ENCODE results near the gene HSD17B10. TPM values are rescaled to one million over a fixed set of nuclear protein-coding genes. Genes with fewer than 3 reads are reported as not detected.
"Not testable (repeated sequence)": the region's sequence is repeated elsewhere in the genome, so short reads cannot be mapped to it uniquely, and the experiment has no call there.

HSD17B10 gene
- polyA plus RNA-seq: 62.0 TPM
- long read RNA-seq, donor 1, transcript HSD17B10-201 (6 exons, 960 nt): major isoform, 8 of 8 reads
- long read RNA-seq, donor 1, partial matches to known transcripts: 0 of 8 reads
- long read RNA-seq, donor 1, other reads (novel, unspliced or antisense): 0 of 8 reads
- long read RNA-seq, donor 2, transcript HSD17B10-201 (6 exons, 960 nt): major isoform, 41 of 42 reads
- long read RNA-seq, donor 2, partial matches to known transcripts: 0 of 42 reads
- long read RNA-seq, donor 2, other reads (novel, unspliced or antisense): 0 of 42 reads
- long read RNA-seq, donor 3, transcript HSD17B10-201 (6 exons, 960 nt): major isoform, 38 of 57 reads
- long read RNA-seq, donor 3, partial matches to known transcripts: 19 of 57 reads
- long read RNA-seq, donor 3, other reads (novel, unspliced or antisense): 0 of 57 reads
- long read RNA-seq, donor 4, partial matches to known transcripts: 0 of 3 reads
- long read RNA-seq, donor 4, other reads (novel, unspliced or antisense): 0 of 3 reads
- long read RNA-seq, donor 5, transcript HSD17B10-201 (6 exons, 960 nt): major isoform, 14 of 16 reads
- long read RNA-seq, donor 5, partial matches to known transcripts: 0 of 16 reads
- long read RNA-seq, donor 5, other reads (novel, unspliced or antisense): 0 of 16 reads
- long read RNA-seq, donor 6, transcript HSD17B10-201 (6 exons, 960 nt): major isoform, 20 of 20 reads
- long read RNA-seq, donor 6, partial matches to known transcripts: 0 of 20 reads
- long read RNA-seq, donor 6, other reads (novel, unspliced or antisense): 0 of 20 reads
- long read RNA-seq, donor 7, transcript HSD17B10-201 (6 exons, 960 nt): major isoform, 21 of 21 reads
- long read RNA-seq, donor 7, partial matches to known transcripts: 0 of 21 reads
- long read RNA-seq, donor 7, other reads (novel, unspliced or antisense): 0 of 21 reads
- long read RNA-seq, donor 8, transcript HSD17B10-201 (6 exons, 960 nt): major isoform, 42 of 42 reads
- long read RNA-seq, donor 8, partial matches to known transcripts: 0 of 42 reads
- long read RNA-seq, donor 8, other reads (novel, unspliced or antisense): 0 of 42 reads
- long read RNA-seq, donor 9, transcript HSD17B10-201 (6 exons, 960 nt): major isoform, 29 of 31 reads
- long read RNA-seq, donor 9, partial matches to known transcripts: 0 of 31 reads
- long read RNA-seq, donor 9, other reads (novel, unspliced or antisense): 0 of 31 reads
- long read RNA-seq, donor 10, transcript HSD17B10-201 (6 exons, 960 nt): major isoform, 36 of 36 reads
- long read RNA-seq, donor 10, partial matches to known transcripts: 0 of 36 reads
- long read RNA-seq, donor 10, other reads (novel, unspliced or antisense): 0 of 36 reads
- long read RNA-seq, donor 11, transcript HSD17B10-201 (6 exons, 960 nt): major isoform, 23 of 23 reads
- long read RNA-seq, donor 11, partial matches to known transcripts: 0 of 23 reads
- long read RNA-seq, donor 11, other reads (novel, unspliced or antisense): 0 of 23 reads

DNA sequence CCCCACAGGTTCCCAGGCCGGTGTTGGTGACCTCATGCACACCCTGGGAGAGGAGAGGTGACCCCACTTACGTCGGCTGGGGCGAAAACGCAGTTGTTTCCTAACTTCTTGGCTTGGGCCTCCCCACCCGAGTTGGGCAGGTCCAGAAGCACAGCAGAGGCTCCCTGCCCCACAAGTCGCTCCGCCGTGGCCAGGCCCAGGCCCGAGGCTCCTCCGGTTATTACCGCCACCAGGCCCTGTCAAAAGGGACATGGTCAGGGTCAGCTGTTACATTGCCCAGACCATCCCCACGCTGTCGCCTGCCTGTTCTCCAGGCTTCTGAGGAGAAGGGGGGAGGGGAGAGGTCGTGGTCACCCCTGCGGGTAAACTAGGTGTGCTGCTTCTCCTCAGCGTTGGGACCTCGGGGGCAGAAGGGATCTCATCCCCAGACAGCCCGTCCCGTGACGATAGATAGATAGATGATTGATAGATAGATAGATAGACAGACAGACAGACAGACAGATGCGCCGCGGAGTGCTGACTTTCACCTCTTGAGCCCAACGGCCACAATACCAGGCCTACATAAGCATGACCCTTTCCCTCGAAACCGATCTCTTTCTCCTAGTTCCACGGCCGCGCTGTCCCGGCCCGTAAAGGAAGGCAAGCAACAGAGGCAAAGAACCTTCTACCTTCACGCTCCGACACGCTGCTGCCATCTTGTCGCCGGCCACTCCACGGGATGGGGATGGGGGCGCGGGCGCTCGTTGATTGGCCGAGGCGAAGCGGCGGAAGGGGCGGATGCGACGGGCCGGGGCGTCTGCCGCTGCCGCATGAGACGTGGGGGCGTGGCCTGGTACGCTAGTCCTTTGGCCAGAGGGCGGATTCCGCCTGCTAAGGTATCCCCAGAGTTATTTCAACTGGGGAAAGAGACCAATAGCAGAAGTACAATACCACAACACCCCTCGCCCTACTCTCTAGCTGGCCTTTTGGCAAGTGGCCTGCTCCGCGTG is at the start of gene HSD17B10:
Gene HSD17B10 (minus strand): TSS at position 720 of the 989 bp plus-strand sequence. CDS start 25 bp downstream, at position 695.
- Histone ChIP-seq H3K4me1 (ENCODE audit: control insufficient read depth, insufficient read depth, low read length) (no peaks in the 10 kb centered on the region), H3K27me3 (ENCODE audit: control insufficient read depth, insufficient read depth, low read length) (no peaks in the 10 kb centered on the region), H3K36me3 (ENCODE audit: control insufficient read depth, insufficient read depth, low read length) (peaks cover 13% of the 10 kb centered on the region), H3K27ac (ENCODE audit: low read length) (peak within 1 kb of the TSS; percentile 63), H3K9me3 (ENCODE audit: control insufficient read depth, low read depth, low read length) (no peaks in the 10 kb centered on the region), H3K4me3 (ENCODE audit: low read length) (peak within 1 kb of the TSS; percentile 82)
- peak; percentile 82 to 85 for DNase-seq
- WGBS (ENCODE audit: insufficient coverage, low lambda C conversion rate): no CpG with 5 or more reads among the region's 61 CpGs

DNA sequence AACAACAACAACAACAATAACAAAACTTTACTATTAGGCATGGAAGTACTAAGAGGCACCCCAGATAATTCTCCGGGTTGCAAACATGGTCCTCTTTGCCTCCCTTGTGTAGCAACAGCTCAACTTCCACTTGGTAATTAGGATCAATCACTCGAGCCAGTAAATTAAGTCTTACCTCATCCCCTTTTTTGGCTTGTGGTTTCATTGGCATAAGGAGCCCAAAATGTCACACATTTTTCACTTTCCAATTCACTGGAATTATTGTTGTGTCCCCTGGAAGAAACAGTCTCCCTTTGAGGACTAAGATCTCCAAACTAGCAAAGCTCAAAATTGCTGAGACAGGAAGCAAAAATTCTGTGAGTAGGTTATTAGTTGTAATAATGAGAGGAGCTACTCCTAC is 49.2 kb upstream of the HSD17B10 start:
- H3K36me3 ChIP-seq (ENCODE audit: control insufficient read depth, insufficient read depth, low read length): no peaks in the 10 kb centered on the region
- WGBS (ENCODE audit: insufficient coverage, low lambda C conversion rate): no CpG with 5 or more reads among the region's 2 CpGs
- no peak overlapping the region for H3K4me3 ChIP-seq (ENCODE audit: low read length)
- no peaks in the 10 kb centered on the region for H3K9me3 ChIP-seq (ENCODE audit: control insufficient read depth, low read depth, low read length)
- no peak overlapping the region for H3K27ac ChIP-seq (ENCODE audit: low read length)
- no peak for DNase-seq
- H3K4me1 ChIP-seq (ENCODE audit: control insufficient read depth, insufficient read depth, low read length): no peaks in the 10 kb centered on the region
- no peaks in the 10 kb centered on the region for H3K27me3 ChIP-seq (ENCODE audit: control insufficient read depth, insufficient read depth, low read length)

DNA sequence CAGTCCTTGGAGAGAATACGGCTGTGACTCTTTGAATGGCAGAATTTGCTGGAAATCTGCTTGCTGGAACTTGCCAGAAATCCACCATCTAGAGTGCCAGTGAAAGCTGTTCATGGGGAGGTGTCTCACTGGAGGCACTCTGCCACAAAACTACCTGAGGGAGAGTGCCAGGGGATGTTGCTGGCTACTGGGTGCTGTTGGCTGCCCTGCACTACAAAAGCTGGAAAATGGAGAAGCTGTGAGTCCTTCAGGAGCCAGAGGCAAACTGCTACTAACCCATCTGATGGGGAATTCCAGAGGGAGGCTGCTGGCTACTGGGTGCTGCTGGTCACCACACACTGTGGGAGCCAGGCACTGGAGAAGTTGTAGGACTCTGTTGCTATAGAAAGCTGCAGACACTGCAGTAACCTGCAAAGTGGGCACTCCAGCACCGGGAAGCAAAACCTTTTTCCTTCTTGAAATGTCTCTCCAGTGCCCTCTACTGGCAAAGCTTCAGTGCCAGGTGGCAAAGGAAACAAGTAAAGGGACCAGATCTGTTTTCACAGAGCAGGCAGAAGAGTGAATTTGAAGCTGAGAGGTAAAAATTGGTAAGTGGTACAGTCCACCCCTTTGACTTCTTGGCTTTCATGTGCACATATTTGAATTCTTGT is 47.8 kb upstream of the HSD17B10 start:
- WGBS (ENCODE audit: insufficient coverage, low lambda C conversion rate): no CpG with 5 or more reads among the region's 2 CpGs
- H3K9me3 ChIP-seq (ENCODE audit: control insufficient read depth, low read depth, low read length): no peaks in the 10 kb centered on the region
- H3K36me3 ChIP-seq (ENCODE audit: control insufficient read depth, insufficient read depth, low read length): no peaks in the 10 kb centered on the region

DNA sequence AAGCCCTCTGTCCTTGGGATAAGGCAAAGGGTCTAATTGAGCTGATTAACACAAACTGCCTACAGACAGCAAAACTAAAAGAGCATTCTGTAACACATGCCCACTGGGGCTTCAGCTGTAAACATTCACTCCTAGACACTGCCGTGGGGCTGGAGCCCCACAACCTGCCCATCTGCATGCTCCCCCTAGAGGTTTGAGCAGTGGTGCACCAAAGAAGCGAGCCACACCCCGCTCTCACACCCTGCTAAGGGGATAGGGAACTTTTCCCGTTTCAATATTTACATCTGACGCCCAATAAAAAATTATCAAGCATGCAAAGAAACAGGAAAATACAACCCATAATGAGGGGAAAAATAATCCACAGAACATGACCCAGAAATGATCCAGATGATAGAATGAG is 46.9 kb upstream of the HSD17B10 start:
- Histone ChIP-seq H3K9me3 (ENCODE audit: control insufficient read depth, low read depth, low read length) (no peaks in the 10 kb centered on the region), H3K4me3 (ENCODE audit: low read length) (no peak overlapping the region), H3K27me3 (ENCODE audit: control insufficient read depth, insufficient read depth, low read length) (no peaks in the 10 kb centered on the region), H3K27ac (ENCODE audit: low read length) (no peak overlapping the region), H3K36me3 (ENCODE audit: control insufficient read depth, insufficient read depth, low read length) (no peaks in the 10 kb centered on the region), H3K4me1 (ENCODE audit: control insufficient read depth, insufficient read depth, low read length) (no peaks in the 10 kb centered on the region)
- no peak for DNase-seq
- WGBS (ENCODE audit: insufficient coverage, low lambda C conversion rate): no CpG with 5 or more reads among the region's 5 CpGs

More for the DNA sequence above, 47.8 kb upstream of the HSD17B10 start:
- no peak overlapping the region for H3K4me3 ChIP-seq (ENCODE audit: low read length)
- DNase-seq: peak; percentile 22 to 31
- no peaks in the 10 kb centered on the region for H3K4me1 ChIP-seq (ENCODE audit: control insufficient read depth, insufficient read depth, low read length)
- H3K27ac ChIP-seq (ENCODE audit: low read length): no peak overlapping the region
- no peaks in the 10 kb centered on the region for H3K27me3 ChIP-seq (ENCODE audit: control insufficient read depth, insufficient read depth, low read length)

DNA sequence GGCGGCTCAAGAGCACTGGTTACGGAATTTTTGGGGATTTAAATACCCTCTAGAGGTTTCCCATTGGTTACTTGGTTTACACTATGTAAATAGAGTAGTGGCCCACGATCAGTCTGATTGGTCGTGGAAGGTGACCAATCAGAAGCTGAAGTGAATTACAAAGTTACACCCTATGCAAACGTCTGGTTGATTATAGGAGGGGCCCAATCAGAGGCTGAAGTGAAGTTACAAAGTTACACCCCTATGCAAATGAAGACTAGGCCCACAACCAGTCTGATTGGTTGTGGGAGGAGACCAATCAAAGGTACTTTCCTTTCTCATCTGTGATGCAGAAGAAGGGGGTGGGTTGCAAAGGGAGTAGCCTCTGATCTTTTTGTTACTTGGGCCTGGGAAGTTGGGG is 45.1 kb upstream of the HSD17B10 start:
- H3K4me1 ChIP-seq (ENCODE audit: control insufficient read depth, insufficient read depth, low read length): no peaks in the 10 kb centered on the region
- no peaks in the 10 kb centered on the region for H3K27me3 ChIP-seq (ENCODE audit: control insufficient read depth, insufficient read depth, low read length)
- no peaks in the 10 kb centered on the region for H3K36me3 ChIP-seq (ENCODE audit: control insufficient read depth, insufficient read depth, low read length)
- no peak for DNase-seq
- H3K27ac ChIP-seq (ENCODE audit: low read length): no peak overlapping the region
- WGBS (ENCODE audit: insufficient coverage, low lambda C conversion rate): no CpG with 5 or more reads among the region's 5 CpGs
- H3K9me3 ChIP-seq (ENCODE audit: control insufficient read depth, low read depth, low read length): no peaks in the 10 kb centered on the region
- no peak overlapping the region for H3K4me3 ChIP-seq (ENCODE audit: low read length)

DNA sequence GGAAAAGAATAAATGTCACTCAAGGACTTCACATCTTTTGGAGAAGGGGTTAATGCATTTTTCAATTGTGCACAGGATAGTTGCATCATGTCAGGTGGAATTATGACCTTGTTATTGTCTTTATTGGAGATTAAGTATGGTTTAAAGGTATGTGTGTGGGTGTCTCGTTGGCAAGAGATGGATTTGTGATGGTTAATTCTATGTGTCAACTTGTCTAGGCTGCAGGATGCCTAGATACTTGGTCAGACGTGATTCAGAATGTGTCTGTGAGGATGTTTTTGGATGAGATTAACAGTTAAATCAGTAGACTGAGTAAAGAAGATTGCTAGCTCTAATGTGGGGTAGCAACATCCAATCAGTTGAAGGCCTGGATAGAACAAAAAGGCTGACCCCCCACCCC is 42.2 kb upstream of the HSD17B10 start:
- WGBS (ENCODE audit: insufficient coverage, low lambda C conversion rate): no CpG with 5 or more reads among the region's 2 CpGs
- no peaks in the 10 kb centered on the region for H3K36me3 ChIP-seq (ENCODE audit: control insufficient read depth, insufficient read depth, low read length)
- H3K27ac ChIP-seq (ENCODE audit: low read length): no peak overlapping the region

DNA sequence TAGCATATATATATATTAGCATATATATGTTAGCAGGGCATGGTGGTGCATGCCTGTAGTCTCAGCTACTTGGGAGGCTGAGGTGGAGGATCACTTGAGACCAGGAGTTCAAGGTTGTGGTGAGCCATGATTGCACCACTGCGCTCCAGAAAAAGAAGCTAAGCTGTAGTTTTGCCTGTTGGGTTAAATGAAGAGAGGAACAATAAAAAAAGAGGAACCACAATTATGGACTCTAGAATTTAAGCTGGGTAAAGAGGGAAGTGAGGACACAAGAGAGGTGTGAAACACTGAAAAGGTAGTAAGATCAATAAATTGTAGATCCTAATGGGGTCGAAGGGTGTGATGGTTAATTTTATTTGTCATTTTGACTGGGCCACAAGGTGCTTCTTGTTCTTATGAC is 40.5 kb upstream of the HSD17B10 start:
- no CpG with 5 or more reads among the region's 2 CpGs for WGBS (ENCODE audit: insufficient coverage, low lambda C conversion rate)
- H3K27me3 ChIP-seq (ENCODE audit: control insufficient read depth, insufficient read depth, low read length): no peaks in the 10 kb centered on the region
- no peaks in the 10 kb centered on the region for H3K36me3 ChIP-seq (ENCODE audit: control insufficient read depth, insufficient read depth, low read length)
- H3K4me1 ChIP-seq (ENCODE audit: control insufficient read depth, insufficient read depth, low read length): no peaks in the 10 kb centered on the region
- DNase-seq: no peak
- no peak overlapping the region for H3K4me3 ChIP-seq (ENCODE audit: low read length)
- no peaks in the 10 kb centered on the region for H3K9me3 ChIP-seq (ENCODE audit: control insufficient read depth, low read depth, low read length)
- no peak overlapping the region for H3K27ac ChIP-seq (ENCODE audit: low read length)

More for the DNA sequence above, 42.2 kb upstream of the HSD17B10 start:
- no peak overlapping the region for H3K4me3 ChIP-seq (ENCODE audit: low read length)
- H3K9me3 ChIP-seq (ENCODE audit: control insufficient read depth, low read depth, low read length): no peaks in the 10 kb centered on the region
- H3K27me3 ChIP-seq (ENCODE audit: control insufficient read depth, insufficient read depth, low read length): no peaks in the 10 kb centered on the region
- no peaks in the 10 kb centered on the region for H3K4me1 ChIP-seq (ENCODE audit: control insufficient read depth, insufficient read depth, low read length)
- DNase-seq: no peak

DNA sequence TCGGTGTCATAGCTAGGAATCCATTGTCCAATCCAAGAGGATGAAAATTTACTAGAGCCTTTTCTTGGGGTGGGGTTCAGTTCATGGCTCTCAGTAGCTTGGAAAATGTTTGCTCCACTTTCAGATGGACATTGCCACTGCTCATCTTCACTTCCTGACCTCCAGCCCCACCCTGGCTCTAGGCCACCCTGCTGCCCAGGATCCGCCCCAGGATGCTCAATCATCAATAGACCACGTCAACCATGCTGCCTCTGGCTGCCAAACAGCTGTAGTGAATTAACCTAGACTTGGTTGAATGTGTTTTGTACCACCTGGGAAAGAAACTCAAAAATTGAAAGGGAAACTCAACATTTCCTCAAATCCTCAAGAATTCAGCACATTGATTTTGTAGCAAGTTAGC is 37.2 kb upstream of the HSD17B10 start:
- H3K27ac ChIP-seq (ENCODE audit: low read length): no peak overlapping the region
- H3K4me1 ChIP-seq (ENCODE audit: control insufficient read depth, insufficient read depth, low read length): no peaks in the 10 kb centered on the region
- no peak for DNase-seq
- no peak overlapping the region for H3K4me3 ChIP-seq (ENCODE audit: low read length)
- 100% methylated on average over 1 of the region's 3 CpGs for WGBS (ENCODE audit: insufficient coverage, low lambda C conversion rate)
- H3K36me3 ChIP-seq (ENCODE audit: control insufficient read depth, insufficient read depth, low read length): no peaks in the 10 kb centered on the region
- no peaks in the 10 kb centered on the region for H3K27me3 ChIP-seq (ENCODE audit: control insufficient read depth, insufficient read depth, low read length)
- H3K9me3 ChIP-seq (ENCODE audit: control insufficient read depth, low read depth, low read length): no peaks in the 10 kb centered on the region

DNA sequence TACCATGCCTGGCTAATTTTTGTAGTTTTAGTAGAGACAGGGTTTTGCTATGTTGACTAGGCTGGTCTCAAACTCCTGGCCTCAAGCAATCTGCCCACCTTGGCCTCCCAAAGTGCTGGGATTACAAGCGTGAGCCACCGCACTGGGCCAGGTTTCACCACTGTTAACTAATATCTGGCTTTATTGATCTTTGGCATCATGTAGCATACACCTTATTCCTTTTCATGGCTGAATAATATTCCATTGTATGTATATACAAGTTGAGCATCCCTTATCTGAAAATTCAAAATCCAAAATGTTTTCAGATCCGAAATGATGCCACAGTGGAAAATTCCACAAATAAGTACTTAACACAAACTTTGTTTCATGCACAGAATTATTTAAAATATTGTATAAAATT is 34.5 kb upstream of the HSD17B10 start:
- not testable (repeated sequence) for H3K9me3 ChIP-seq (ENCODE audit: control insufficient read depth, low read depth, low read length); H3K4me1 ChIP-seq (ENCODE audit: control insufficient read depth, insufficient read depth, low read length); DNase-seq; H3K27ac ChIP-seq (ENCODE audit: low read length); H3K4me3 ChIP-seq (ENCODE audit: low read length); H3K36me3 ChIP-seq (ENCODE audit: control insufficient read depth, insufficient read depth, low read length); H3K27me3 ChIP-seq (ENCODE audit: control insufficient read depth, insufficient read depth, low read length)
- WGBS (ENCODE audit: insufficient coverage, low lambda C conversion rate): no CpG with 5 or more reads among the region's 3 CpGs
